ENCODE data around the gene SUPT6H.
"Not testable (repeated sequence)": the region's sequence is repeated elsewhere in the genome, so short reads cannot be mapped to it uniquely, and the experiment has no call there.

Gene SUPT6H

DNA sequence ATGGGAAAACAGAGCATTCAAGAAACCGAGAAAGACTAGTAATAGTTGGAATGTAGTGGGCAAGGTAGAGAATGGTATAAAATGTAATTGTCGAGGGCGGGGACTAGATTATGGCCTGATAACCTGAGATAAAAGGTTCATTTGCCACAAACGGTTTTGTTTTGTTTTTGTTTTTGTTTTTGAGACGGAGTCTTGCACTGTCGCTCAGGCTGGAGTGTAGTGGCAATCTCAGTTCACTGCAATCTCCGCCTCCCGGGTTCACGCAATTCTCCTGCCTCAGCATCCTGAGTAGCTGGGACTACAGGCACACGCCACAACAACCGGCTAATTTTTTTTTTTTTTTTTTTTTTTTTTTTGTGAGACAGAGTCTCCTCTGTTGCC is 67.9 kb downstream of the SUPT6H start:
- peaks cover under 1 to 10% of the 10 kb centered on the region in 2 donors for H3K36me3 ChIP-seq (ENCODE audit: control insufficient read depth in 1 of 2, insufficient read depth in 2 of 2, low read length in 2 of 2)
- no peaks in the 10 kb centered on the region for H3K27me3 ChIP-seq (ENCODE audit: low read depth, low read length)
- H3K9me3 ChIP-seq (ENCODE audit: control insufficient read depth in 1 of 2, low read length in 2 of 2): no peaks in the 10 kb centered on the region
- H3K27ac ChIP-seq (ENCODE audit: low read length): no peak overlapping the region
- peaks cover 0 to 23% of the 10 kb centered on the region in 2 donors for H3K4me1 ChIP-seq (ENCODE audit: control insufficient read depth in 1 of 2, insufficient read depth in 2 of 2, low read length in 2 of 2)
- no peak overlapping the region for H3K4me3 ChIP-seq (ENCODE audit: low read depth in 1 of 2, low read length in 2 of 2)

DNA sequence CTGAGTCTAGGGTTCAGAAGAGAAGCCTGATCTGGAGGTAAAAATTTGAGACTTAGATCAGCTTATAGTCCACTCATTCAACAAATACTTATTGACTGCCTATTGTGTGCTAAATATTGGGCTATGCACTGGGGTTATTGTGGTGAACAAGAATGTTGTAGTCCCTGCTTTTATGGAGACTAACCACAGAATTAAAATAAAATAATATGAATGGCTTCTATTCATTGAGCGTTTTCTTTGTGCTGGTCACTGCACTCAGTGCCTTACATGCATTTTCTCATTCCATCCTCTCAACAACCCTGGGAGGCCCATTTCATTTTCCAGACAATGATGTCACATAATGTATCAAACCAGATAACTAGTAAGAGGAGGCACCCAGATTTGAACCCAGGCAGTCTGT is 71.3 kb downstream of the SUPT6H start:
- Histone ChIP-seq H3K27me3 (ENCODE audit: low read depth, low read length) (no peaks in the 10 kb centered on the region), H3K4me3 (ENCODE audit: low read depth in 1 of 2, low read length in 2 of 2) (no peak overlapping the region), H3K27ac (ENCODE audit: low read length) (no peak overlapping the region), H3K4me1 (ENCODE audit: control insufficient read depth in 1 of 2, insufficient read depth in 2 of 2, low read length in 2 of 2) (no peaks in the 10 kb centered on the region), H3K9me3 (ENCODE audit: control insufficient read depth in 1 of 2, low read length in 2 of 2) (no peaks in the 10 kb centered on the region), H3K36me3 (ENCODE audit: control insufficient read depth in 1 of 2, insufficient read depth in 2 of 2, low read length in 2 of 2) (peaks cover 0 to 4% of the 10 kb centered on the region in 2 donors)

DNA sequence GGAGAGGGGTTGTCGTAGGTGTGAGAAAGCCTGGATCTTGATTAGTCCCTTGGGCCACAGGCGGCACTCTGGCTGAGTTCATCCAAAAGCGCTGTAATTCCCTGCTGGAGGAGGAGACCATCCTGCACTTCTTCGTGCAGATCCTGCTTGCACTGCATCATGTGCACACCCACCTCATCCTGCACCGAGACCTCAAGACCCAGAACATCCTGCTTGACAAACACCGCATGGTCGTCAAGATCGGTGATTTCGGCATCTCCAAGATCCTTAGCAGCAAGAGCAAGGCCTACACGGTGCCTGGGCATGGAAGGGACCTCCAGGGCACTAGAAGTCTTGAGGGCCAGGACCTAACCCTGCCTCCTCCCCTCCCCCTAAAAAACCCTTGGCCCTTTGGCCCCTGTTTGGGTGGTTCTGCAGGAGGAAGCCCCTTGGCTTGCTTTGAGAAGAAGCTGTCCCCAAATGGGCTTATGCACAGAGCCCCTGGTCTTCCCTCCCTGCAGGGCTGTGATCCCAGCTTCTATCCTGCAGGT is 72.8 kb downstream of the SUPT6H start:
- Histone ChIP-seq H3K27ac (ENCODE audit: low read length) (no peak overlapping the region), H3K4me3 (ENCODE audit: low read depth in 1 of 2, low read length in 2 of 2) (no peak overlapping the region), H3K4me1 (ENCODE audit: control insufficient read depth in 1 of 2, insufficient read depth in 2 of 2, low read length in 2 of 2) (no peaks in the 10 kb centered on the region), H3K36me3 (ENCODE audit: control insufficient read depth in 1 of 2, insufficient read depth in 2 of 2, low read length in 2 of 2) (no peaks in the 10 kb centered on the region), H3K9me3 (ENCODE audit: control insufficient read depth in 1 of 2, low read length in 2 of 2) (no peaks in the 10 kb centered on the region), H3K27me3 (ENCODE audit: low read depth, low read length) (no peaks in the 10 kb centered on the region)

DNA sequence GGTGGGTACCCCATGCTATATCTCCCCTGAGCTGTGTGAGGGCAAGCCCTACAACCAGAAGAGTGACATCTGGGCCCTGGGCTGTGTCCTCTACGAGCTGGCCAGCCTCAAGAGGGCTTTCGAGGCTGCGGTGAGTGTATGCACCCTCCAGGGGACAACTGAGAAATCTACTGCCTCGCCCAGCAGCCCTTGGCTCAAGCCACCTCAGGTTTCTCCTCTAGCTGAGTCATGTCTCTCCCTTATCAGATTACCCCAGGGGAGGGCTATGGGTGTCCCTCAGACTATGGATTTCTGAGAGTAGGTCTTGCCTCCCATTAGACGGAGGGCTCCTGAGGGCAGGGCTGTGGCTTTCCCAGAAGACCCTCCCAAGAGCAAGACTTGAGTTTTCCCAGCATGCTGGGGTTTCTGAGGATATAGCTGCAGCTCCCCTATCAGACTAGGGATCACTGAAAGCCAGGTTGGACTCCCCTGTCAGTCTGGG is 73.3 kb downstream of the SUPT6H start:
- Histone ChIP-seq H3K9me3 (ENCODE audit: control insufficient read depth in 1 of 2, low read length in 2 of 2) (no peaks in the 10 kb centered on the region), H3K27ac (ENCODE audit: low read length) (no peak overlapping the region), H3K27me3 (ENCODE audit: low read depth, low read length) (no peaks in the 10 kb centered on the region), H3K4me3 (ENCODE audit: low read depth in 1 of 2, low read length in 2 of 2) (no peak overlapping the region), H3K36me3 (ENCODE audit: control insufficient read depth in 1 of 2, insufficient read depth in 2 of 2, low read length in 2 of 2) (no peaks in the 10 kb centered on the region), H3K4me1 (ENCODE audit: control insufficient read depth in 1 of 2, insufficient read depth in 2 of 2, low read length in 2 of 2) (no peaks in the 10 kb centered on the region)

DNA sequence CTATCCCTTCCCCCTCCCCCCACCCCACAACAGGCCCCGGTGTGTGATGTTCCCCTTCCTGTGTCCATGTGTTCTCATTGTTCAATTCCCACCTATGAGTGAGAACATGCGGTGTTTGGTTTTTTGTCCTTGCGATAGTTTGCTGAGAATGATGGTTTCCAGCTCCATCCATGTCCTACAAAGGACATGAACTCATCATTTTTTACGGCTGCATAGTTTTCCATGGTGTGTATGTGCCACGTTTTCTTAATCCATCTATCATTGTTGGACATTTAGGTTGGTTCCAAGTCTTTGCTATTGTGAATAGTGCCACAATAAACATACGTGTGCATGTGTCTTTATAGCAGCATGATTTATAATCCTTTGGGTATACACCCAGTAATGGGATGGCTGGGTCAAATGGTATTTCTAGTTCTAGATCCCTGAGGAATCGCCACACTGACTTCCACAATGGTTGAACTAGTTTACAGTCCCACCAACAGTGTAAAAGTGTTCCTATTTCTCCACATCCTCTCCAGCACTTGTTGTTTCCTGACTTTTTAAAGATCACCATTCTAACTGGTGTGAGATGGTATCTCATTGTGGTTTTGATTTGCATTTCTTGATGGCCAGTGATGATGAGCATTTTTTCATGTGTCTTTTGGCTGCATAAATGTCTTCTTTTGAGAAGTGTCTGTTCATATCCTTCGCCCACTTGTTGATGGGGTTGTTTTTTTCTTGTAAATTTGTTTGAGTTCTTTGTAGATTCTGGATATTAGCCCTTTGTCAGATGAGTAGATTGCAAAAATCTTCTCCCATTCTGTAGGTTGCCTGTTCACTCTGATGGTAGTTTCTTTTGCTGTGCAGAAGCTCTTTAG is 74.1 kb downstream of the SUPT6H start:
- H3K27me3 ChIP-seq (ENCODE audit: low read depth, low read length); H3K4me3 ChIP-seq (ENCODE audit: low read depth in 1 of 2, low read length in 2 of 2); H3K9me3 ChIP-seq (ENCODE audit: control insufficient read depth in 1 of 2, low read length in 2 of 2); H3K4me1 ChIP-seq (ENCODE audit: control insufficient read depth in 1 of 2, insufficient read depth in 2 of 2, low read length in 2 of 2); H3K36me3 ChIP-seq (ENCODE audit: control insufficient read depth in 1 of 2, insufficient read depth in 2 of 2, low read length in 2 of 2); H3K27ac ChIP-seq (ENCODE audit: low read length): not testable (repeated sequence)

DNA sequence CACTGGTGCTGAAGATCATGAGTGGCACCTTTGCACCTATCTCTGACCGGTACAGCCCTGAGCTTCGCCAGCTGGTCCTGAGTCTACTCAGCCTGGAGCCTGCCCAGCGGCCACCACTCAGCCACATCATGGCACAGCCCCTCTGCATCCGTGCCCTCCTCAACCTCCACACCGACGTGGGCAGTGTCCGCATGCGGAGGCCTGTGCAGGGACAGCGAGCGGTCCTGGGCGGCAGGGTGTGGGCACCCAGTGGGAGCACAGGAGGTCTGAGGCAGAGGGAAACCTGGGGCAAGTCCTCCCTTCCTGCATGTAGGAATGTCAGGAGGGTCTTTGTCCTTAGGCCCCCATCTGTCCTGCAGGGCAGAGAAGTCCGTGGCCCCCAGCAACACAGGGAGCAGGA is 75.3 kb downstream of the SUPT6H start:
- Histone ChIP-seq H3K4me1 (ENCODE audit: control insufficient read depth in 1 of 2, insufficient read depth in 2 of 2, low read length in 2 of 2) (no peaks in the 10 kb centered on the region), H3K27ac (ENCODE audit: low read length) (no peak overlapping the region), H3K4me3 (ENCODE audit: low read depth in 1 of 2, low read length in 2 of 2) (no peak overlapping the region), H3K27me3 (ENCODE audit: low read depth, low read length) (no peaks in the 10 kb centered on the region), H3K9me3 (ENCODE audit: control insufficient read depth in 1 of 2, low read length in 2 of 2) (no peaks in the 10 kb centered on the region), H3K36me3 (ENCODE audit: control insufficient read depth in 1 of 2, insufficient read depth in 2 of 2, low read length in 2 of 2) (no peaks in the 10 kb centered on the region)

DNA sequence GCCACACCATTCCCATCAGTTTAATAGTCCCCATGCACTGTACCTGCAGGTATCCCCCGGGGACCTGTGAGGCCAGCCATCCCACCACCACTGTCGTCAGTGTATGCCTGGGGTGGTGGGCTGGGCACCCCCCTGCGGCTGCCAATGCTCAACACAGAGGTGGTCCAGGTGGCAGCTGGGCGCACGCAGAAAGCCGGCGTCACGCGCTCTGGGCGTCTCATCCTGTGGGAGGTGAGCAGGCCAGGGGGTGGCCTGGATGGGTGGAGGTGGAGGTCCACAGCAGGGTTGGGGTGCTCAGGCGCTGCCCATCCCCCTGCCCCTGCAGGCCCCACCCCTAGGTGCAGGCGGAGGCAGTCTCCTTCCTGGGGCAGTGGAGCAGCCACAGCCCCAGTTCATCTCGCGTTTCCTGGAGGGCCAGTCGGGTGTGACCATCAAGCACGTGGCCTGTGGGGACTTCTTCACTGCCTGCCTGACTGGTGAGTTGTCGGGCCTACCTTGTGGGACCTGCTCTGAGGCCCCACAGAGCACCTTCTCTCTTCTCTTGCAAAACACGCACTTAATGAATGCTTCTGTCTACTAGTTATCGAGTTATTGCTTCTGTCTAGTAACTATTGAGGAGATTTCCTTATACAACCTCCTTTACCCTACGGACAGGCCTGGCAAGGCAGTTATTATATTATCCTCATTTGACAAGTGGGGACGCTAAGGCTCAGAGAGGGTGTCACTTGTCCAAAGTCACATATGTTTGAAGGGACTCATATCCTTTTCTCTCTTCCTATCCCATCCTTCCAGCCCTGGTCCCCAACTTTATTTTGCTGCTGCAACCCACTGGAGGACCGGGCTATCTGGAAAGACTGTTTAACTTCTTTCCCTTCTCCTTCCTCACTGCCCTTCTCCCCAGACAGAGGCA is 76.0 kb downstream of the SUPT6H start:
- peaks cover 0 to 1% of the 10 kb centered on the region in 2 donors for H3K4me1 ChIP-seq (ENCODE audit: control insufficient read depth in 1 of 2, insufficient read depth in 2 of 2, low read length in 2 of 2)
- no peaks in the 10 kb centered on the region for H3K27me3 ChIP-seq (ENCODE audit: low read depth, low read length)
- H3K4me3 ChIP-seq (ENCODE audit: low read depth in 1 of 2, low read length in 2 of 2): no peak overlapping the region
- H3K9me3 ChIP-seq (ENCODE audit: control insufficient read depth in 1 of 2, low read length in 2 of 2): no peaks in the 10 kb centered on the region
- no peak overlapping the region for H3K27ac ChIP-seq (ENCODE audit: low read length)
- H3K36me3 ChIP-seq (ENCODE audit: control insufficient read depth in 1 of 2, insufficient read depth in 2 of 2, low read length in 2 of 2): no peaks in the 10 kb centered on the region

DNA sequence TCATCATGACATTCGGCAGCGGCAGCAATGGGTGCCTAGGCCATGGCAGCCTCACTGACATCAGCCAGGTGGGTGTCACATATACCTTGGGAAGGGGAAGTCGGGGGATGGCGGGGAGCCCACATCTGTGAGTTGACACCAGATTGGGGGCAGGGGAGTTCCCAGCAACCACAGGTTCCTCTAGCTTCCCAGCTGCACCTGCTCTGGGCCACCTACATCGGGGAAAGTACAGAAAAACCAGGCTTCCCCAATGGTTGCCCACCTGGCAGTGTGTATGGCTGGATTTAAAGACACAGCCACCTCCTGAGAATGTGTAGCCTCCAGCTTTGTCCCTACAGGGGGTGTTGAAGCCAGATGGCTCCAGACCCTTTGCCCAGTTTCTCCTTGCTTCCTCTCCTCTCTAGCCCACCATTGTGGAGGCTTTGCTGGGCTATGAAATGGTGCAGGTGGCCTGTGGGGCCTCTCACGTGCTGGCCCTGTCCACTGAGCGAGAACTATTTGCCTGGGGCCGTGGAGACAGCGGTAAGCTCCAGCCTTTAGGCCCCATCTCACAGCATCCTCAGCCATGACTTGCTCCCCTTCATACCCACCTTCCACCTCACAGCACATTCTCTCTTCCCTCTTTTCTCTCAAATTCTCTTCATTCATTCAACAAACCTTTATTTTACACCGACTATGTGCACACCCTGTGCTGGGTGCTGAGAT is 76.8 kb downstream of the SUPT6H start:
- Histone ChIP-seq H3K27ac (ENCODE audit: low read length) (no peak overlapping the region), H3K4me3 (ENCODE audit: low read depth in 1 of 2, low read length in 2 of 2) (no peak overlapping the region), H3K36me3 (ENCODE audit: control insufficient read depth in 1 of 2, insufficient read depth in 2 of 2, low read length in 2 of 2) (no peaks in the 10 kb centered on the region), H3K4me1 (ENCODE audit: control insufficient read depth in 1 of 2, insufficient read depth in 2 of 2, low read length in 2 of 2) (peaks cover 0 to 6% of the 10 kb centered on the region in 2 donors), H3K9me3 (ENCODE audit: control insufficient read depth in 1 of 2, low read length in 2 of 2) (no peaks in the 10 kb centered on the region), H3K27me3 (ENCODE audit: low read depth, low read length) (no peaks in the 10 kb centered on the region)

DNA sequence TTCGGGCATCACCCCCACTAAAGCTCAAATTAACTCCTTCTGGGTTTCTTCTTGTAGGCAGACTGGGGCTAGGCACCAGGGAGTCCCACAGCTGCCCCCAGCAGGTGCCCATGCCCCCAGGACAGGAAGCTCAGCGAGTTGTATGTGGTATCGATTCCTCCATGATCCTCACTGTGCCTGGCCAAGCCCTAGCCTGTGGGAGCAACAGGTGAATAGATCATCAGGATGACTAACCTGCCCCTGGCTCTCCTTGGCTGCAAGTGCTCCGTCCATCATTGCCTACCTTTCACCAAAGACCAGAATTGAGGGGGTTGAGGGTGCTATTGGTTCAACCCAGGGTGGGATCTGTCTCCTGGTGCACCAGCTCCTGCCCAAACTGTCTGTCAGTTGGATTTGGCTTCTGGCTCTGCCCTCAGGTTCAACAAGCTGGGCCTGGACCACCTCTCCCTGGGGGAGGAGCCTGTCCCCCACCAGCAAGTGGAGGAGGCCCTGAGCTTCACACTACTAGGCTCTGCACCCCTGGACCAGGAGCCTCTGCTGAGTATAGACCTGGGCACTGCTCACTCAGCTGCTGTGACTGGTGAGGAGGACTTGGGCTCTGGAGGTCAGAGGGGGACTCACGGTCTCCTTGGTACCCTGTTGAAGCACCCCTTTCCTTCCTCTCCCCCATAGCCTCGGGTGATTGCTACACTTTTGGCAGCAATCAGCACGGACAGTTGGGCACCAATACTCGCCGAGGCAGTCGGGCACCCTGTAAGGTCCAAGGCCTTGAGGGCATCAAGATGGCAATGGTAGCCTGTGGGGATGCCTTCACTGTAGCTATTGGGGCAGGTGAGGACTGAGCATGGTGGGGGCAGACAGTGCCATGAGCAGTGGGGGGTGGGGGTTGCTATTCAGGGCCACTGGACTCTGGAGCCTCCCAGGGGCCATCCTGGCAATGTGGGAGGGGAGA is 78.7 kb downstream of the SUPT6H start:
- Histone ChIP-seq H3K9me3 (ENCODE audit: control insufficient read depth in 1 of 2, low read length in 2 of 2) (no peaks in the 10 kb centered on the region), H3K27ac (ENCODE audit: low read length) (no peak overlapping the region), H3K4me1 (ENCODE audit: control insufficient read depth in 1 of 2, insufficient read depth in 2 of 2, low read length in 2 of 2) (peaks cover under 1 to 18% of the 10 kb centered on the region in 2 donors), H3K27me3 (ENCODE audit: low read depth, low read length) (no peaks in the 10 kb centered on the region), H3K36me3 (ENCODE audit: control insufficient read depth in 1 of 2, insufficient read depth in 2 of 2, low read length in 2 of 2) (no peaks in the 10 kb centered on the region), H3K4me3 (ENCODE audit: low read depth in 1 of 2, low read length in 2 of 2) (no peak overlapping the region)
